ENCODE data around the gene ZNF284. TPM values are rescaled to one million over a fixed set of nuclear protein-coding genes. Genes with fewer than 3 reads are reported as not detected.
"Not testable (repeated sequence)": the region's sequence is repeated elsewhere in the genome, so short reads cannot be mapped to it uniquely, and the experiment has no call there.

Gene ZNF284
- total RNA-seq, 1 donor from 2014 or later = 4.0 TPM

DNA sequence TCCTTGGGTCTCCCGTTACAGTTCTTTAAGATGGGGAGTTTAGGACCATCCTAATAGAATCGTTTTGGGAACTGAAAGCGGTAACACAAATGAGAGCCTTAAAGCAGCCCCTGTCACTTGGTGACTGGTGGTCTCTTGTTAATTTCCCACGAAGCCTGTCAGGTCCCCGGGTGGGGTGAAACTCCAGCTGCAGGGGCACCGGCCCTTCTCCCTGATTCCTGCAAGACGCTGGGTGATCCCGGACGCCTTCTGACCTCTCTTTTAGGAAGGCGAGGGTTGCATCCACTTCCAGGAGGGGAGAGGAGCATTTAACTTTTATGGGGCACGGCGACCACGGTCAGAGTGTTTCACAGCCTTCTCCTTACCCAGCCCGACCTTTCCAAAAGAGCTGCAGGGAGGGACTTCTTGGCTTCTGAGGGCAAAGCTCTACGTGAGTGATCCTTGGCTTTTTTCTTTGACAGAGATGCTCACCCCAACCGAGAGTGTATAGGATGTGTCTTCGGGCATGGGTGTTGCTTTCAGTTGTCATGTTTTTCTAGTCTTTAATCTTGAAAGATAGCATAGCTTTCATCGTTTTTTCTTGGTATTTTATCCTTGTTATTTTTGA, 41.9 kb downstream of the ZNF284 start:
- peak; percentile 13 for DNase-seq (ENCODE audit: low spot score)
- Mint-ChIP-seq H3K9me3 (ENCODE audit: unreplicated experiment) (no peaks in the 10 kb centered on the region), H3K27ac (ENCODE audit: unreplicated experiment) (peak overlapping the region; percentile 64), H3K4me3 (ENCODE audit: unreplicated experiment) (peak overlapping the region; percentile 98), H3K27me3 (ENCODE audit: unreplicated experiment) (peaks cover 1% of the 10 kb centered on the region), H3K4me1 (ENCODE audit: unreplicated experiment) (peaks cover 10% of the 10 kb centered on the region), H3K36me3 (ENCODE audit: low read depth, unreplicated experiment) (peaks cover 19% of the 10 kb centered on the region)
- TF ChIP-seq, protein P1, sequence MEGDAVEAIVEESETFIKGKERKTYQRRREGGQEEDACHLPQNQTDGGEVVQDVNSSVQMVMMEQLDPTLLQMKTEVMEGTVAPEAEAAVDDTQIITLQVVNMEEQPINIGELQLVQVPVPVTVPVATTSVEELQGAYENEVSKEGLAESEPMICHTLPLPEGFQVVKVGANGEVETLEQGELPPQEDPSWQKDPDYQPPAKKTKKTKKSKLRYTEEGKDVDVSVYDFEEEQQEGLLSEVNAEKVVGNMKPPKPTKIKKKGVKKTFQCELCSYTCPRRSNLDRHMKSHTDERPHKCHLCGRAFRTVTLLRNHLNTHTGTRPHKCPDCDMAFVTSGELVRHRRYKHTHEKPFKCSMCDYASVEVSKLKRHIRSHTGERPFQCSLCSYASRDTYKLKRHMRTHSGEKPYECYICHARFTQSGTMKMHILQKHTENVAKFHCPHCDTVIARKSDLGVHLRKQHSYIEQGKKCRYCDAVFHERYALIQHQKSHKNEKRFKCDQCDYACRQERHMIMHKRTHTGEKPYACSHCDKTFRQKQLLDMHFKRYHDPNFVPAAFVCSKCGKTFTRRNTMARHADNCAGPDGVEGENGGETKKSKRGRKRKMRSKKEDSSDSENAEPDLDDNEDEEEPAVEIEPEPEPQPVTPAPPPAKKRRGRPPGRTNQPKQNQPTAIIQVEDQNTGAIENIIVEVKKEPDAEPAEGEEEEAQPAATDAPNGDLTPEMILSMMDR (IDR thresholded peaks at IDR 0.05; ENCODE audit: unreplicated experiment) = no peak

DNA sequence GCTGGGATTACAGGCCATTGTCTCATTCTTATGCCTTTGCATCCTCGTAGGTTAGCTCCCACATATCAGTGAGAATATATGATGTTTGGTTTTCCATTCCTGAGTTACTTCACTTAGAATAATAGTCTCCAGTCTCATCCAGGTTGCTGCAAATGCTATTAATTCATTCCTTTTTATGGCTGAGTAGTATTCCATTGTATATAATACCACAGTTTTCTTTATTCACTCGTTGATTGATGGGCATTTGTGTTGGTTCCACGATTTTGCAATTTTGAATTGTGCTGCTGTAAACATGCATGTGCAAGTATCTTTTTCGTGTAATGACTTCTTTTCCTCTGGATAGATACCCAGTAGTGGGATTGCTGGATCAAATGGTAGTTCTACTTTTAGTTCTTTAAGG, 49.2 kb downstream of the ZNF284 start:
- DNase-seq (ENCODE audit: low spot score); H3K27ac Mint-ChIP-seq (ENCODE audit: unreplicated experiment); H3K9me3 Mint-ChIP-seq (ENCODE audit: unreplicated experiment); H3K4me1 Mint-ChIP-seq (ENCODE audit: unreplicated experiment); H3K27me3 Mint-ChIP-seq (ENCODE audit: unreplicated experiment): not testable (repeated sequence)
- peaks cover 59% of the 10 kb centered on the region for H3K36me3 Mint-ChIP-seq (ENCODE audit: low read depth, unreplicated experiment)
- peak overlapping the region; percentile 26 for H3K4me3 Mint-ChIP-seq (ENCODE audit: unreplicated experiment)

DNA sequence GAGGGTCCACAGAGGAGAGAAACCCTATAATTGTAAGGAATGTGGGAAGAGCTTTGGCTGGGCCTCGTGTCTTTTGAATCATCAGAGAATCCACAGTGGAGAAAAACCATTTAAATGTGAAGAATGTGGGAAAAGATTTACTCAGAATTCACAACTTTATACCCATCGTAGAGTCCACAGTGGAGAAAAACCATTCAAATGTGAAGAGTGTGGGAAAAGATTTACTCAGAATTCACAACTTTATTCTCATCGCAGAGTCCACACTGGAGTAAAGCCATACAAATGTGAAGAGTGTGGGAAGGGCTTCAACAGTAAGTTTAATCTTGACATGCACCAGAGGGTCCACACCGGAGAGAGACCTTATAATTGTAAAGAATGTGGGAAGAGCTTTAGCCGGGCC, 60.0 kb downstream of the ZNF284 start:
- DNase-seq (ENCODE audit: low spot score) = no peak
- TF ChIP-seq, protein P1 (IDR thresholded peaks at IDR 0.05; ENCODE audit: unreplicated experiment) = no peak
- H3K4me1 Mint-ChIP-seq (ENCODE audit: unreplicated experiment) = no peaks in the 10 kb centered on the region
- H3K27me3 Mint-ChIP-seq (ENCODE audit: unreplicated experiment) = peaks cover 4% of the 10 kb centered on the region
- peaks cover 30% of the 10 kb centered on the region for H3K36me3 Mint-ChIP-seq (ENCODE audit: low read depth, unreplicated experiment)
- no peaks in the 10 kb centered on the region for H3K9me3 Mint-ChIP-seq (ENCODE audit: unreplicated experiment)
- no peak overlapping the region for H3K27ac Mint-ChIP-seq (ENCODE audit: unreplicated experiment)
- H3K4me3 Mint-ChIP-seq (ENCODE audit: unreplicated experiment) = no peak overlapping the region

Other genes starting within 250 kb of the ZNF284 start
- gene ZNF283, start 244.8 kb upstream of the ZNF284 start, total RNA-seq (ENCODE audit: unreplicated experiment) = 9.3 TPM
- 3.7 TPM for gene ZNF404, start 188.2 kb upstream of the ZNF284 start, total RNA-seq (ENCODE audit: unreplicated experiment)
- gene ZNF45, start 136.9 kb upstream of the ZNF284 start, total RNA-seq (ENCODE audit: unreplicated experiment) = 19.4 TPM
- gene ZNF221, start 120.9 kb upstream of the ZNF284 start, total RNA-seq (ENCODE audit: unreplicated experiment) = 7.3 TPM
- gene ZNF155, start 88.0 kb upstream of the ZNF284 start, total RNA-seq (ENCODE audit: unreplicated experiment) = 10.9 TPM
- gene ZNF230, start 69.2 kb upstream of the ZNF284 start, total RNA-seq (ENCODE audit: unreplicated experiment) = 5.6 TPM
- gene ZNF222, start 46.8 kb upstream of the ZNF284 start, total RNA-seq (ENCODE audit: unreplicated experiment) = 6.5 TPM
- 10.9 TPM for gene ZNF223, start 20.1 kb upstream of the ZNF284 start, total RNA-seq (ENCODE audit: unreplicated experiment)
- gene ZNF224, start 22.2 kb downstream of the ZNF284 start, total RNA-seq (ENCODE audit: unreplicated experiment) = 36.0 TPM
- 7.1 TPM for gene ZNF225, start 41.2 kb downstream of the ZNF284 start, total RNA-seq (ENCODE audit: unreplicated experiment)
- gene ZNF234, start 69.4 kb downstream of the ZNF284 start, total RNA-seq (ENCODE audit: unreplicated experiment) = 17.8 TPM
- 23.2 TPM for gene ZNF226, start 92.9 kb downstream of the ZNF284 start, total RNA-seq (ENCODE audit: unreplicated experiment)
- 29.3 TPM for gene ZNF227, start 140.4 kb downstream of the ZNF284 start, total RNA-seq (ENCODE audit: unreplicated experiment)
- gene ZNF233, start 187.7 kb downstream of the ZNF284 start, total RNA-seq (ENCODE audit: unreplicated experiment) = 5.5 TPM
- 14.9 TPM for gene ZNF235, start 232.9 kb downstream of the ZNF284 start, total RNA-seq (ENCODE audit: unreplicated experiment)